Spinal cord (tissue), 10 donors: Measurements from ENCODE around the gene SH3RF2. TPM values are rescaled to one million over a fixed set of nuclear protein-coding genes. Genes with fewer than 3 reads are reported as not detected.
"Not testable (repeated sequence)": the region's sequence is repeated elsewhere in the genome, so short reads cannot be mapped to it uniquely, and the experiment has no call there.

Source experiments
- DNase-seq, 6 donors: peaks; one replicate each; pipeline versions ENCODE4 v3.0.0 to v3.0.0-alpha.2; 2013 to 2015; ENCODE audit warnings: low spot score in 6 of 6, low read depth in 4 of 6
- H3K27ac ChIP-seq: one replicate; pipeline ENCODE4 v1.5.1; 2013; ENCODE audit warnings: low read depth, low read length, control low read depth
- H3K27me3 ChIP-seq: one replicate; pipeline ENCODE4 v1.6.1; 2013; ENCODE audit warnings: low read length; ENCODE audit not compliant: control insufficient read depth, insufficient read depth
- H3K36me3 ChIP-seq: one replicate; pipeline ENCODE4 v1.6.1; 2013; ENCODE audit warnings: low read length; ENCODE audit not compliant: control insufficient read depth, insufficient read depth
- H3K4me1 ChIP-seq: one replicate; pipeline ENCODE4 v1.6.1; 2013; ENCODE audit warnings: low read length; ENCODE audit not compliant: control insufficient read depth, insufficient read depth
- H3K4me3 ChIP-seq: one replicate; pipeline ENCODE4 v1.5.1; 2013; ENCODE audit warnings: low read depth, low read length, control low read depth
- H3K9me3 ChIP-seq: one replicate; pipeline ENCODE4 v1.6.1; 2013; ENCODE audit warnings: low read length; ENCODE audit not compliant: control insufficient read depth, insufficient read depth
- WGBS: methylation state at CpG from one replicate; pipeline ENCODE4 v1.1.5; 2013; ENCODE audit warnings: missing lambda C conversion rate; ENCODE audit not compliant: insufficient coverage; 5-methylcytosine and 5-hydroxymethylcytosine counted together
- long read RNA-seq, 4 donors: transcript quantifications; one replicate each; lab custom pipeline, GENCODE V29; 2026
- polyA plus RNA-seq, 2 donors: library from polyadenylated mRNA; unstranded; fragments of 120-200 nt; gene quantifications; one replicate each; pipeline ENCODE4 v1.2.1, GENCODE V29; 2013; ENCODE audit not compliant: insufficient read length in 2 of 2
- total RNA-seq, 2 donors: library from RNA; depleted of rRNA in 1 of 2; stranded (reverse); fragments of 120-200 nt in 1 of 2; fragments of >200 nt in 1 of 2; gene quantifications; one replicate each; pipeline versions ENCODE4 v1.2.3 to v1.2.4, GENCODE V29; 2013 to 2014
- donor health status: healthy.

SH3RF2 gene
- total RNA-seq (under 1 TPM; 0.30 to 0.94 TPM), polyA plus RNA-seq (under 1 TPM; 0.25 to 0.38 TPM)
- long read RNA-seq, donor 1 = 0 reads
- long read RNA-seq, donor 2 = 0 reads
- long read RNA-seq, donor 3 = 0 reads
- long read RNA-seq, donor 4 = 0 reads

GRCh38 chr5:145936401-145937131, at the start of gene SH3RF2:
TSS of gene SH3RF2 (plus strand) at chr5:145936578. CDS start at chr5:145937929, 1,351 bp downstream.
- Histone ChIP-seq H3K4me1 (peaks cover 10% of the 10 kb centered on the region), H3K27me3 (peaks cover 7% of the 10 kb centered on the region), H3K27ac (no peak within 1 kb of the TSS), H3K4me3 (peak within 1 kb of the TSS; percentile 42), H3K9me3 (no peaks in the 10 kb centered on the region), H3K36me3 (no peaks in the 10 kb centered on the region)
- WGBS = 3% methylated on average over 25 of the region's 28 CpGs
- peak in 5 of 6 donors; percentile 24 to 83 (median 42) for DNase-seq

- Histone ChIP-seq H3K27me3 (no peaks in the 10 kb centered on the region), H3K36me3 (no peaks in the 10 kb centered on the region), H3K4me1 (no peaks in the 10 kb centered on the region), H3K4me3 (no peak overlapping the region), H3K27ac (no peak overlapping the region), H3K9me3 (peaks cover 3% of the 10 kb centered on the region)
- DNase-seq = no peak
- WGBS = 100% methylated on average over 1 of the region's 3 CpGs
These were observed 49.2 kb upstream of the SH3RF2 start for GRCh38 chr5:145887217-145887616.

GRCh38 chr5:145887976-145888574, 48.3 kb upstream of the SH3RF2 start:
- H3K27me3 ChIP-seq = no peaks in the 10 kb centered on the region
- H3K4me3 ChIP-seq = no peak overlapping the region
- peak in 5 of 6 donors; percentile 9 to 81 (median 12) for DNase-seq
- H3K4me1 ChIP-seq = no peaks in the 10 kb centered on the region
- peaks cover 3% of the 10 kb centered on the region for H3K9me3 ChIP-seq
- no peak overlapping the region for H3K27ac ChIP-seq
- no CpG with 5 or more reads among the region's 5 CpGs for WGBS
- H3K36me3 ChIP-seq = no peaks in the 10 kb centered on the region

GRCh38 chr5:145889611-145890010, 46.8 kb upstream of the SH3RF2 start:
- Histone ChIP-seq H3K36me3 (no peaks in the 10 kb centered on the region), H3K4me3 (no peak overlapping the region), H3K9me3 (peaks cover 3% of the 10 kb centered on the region), H3K27me3 (no peaks in the 10 kb centered on the region), H3K4me1 (no peaks in the 10 kb centered on the region), H3K27ac (no peak overlapping the region)
- no CpG with 5 or more reads among the region's 2 CpGs for WGBS
- DNase-seq = no peak

- not testable (repeated sequence) for H3K9me3 ChIP-seq, H3K4me1 ChIP-seq, H3K27me3 ChIP-seq, DNase-seq, H3K36me3 ChIP-seq, H3K4me3 ChIP-seq, H3K27ac ChIP-seq
- WGBS = 100% methylated on average over 3 of the region's 10 CpGs
These were observed 45.0 kb upstream of the SH3RF2 start for GRCh38 chr5:145891378-145891777.

- H3K27me3 ChIP-seq = no peaks in the 10 kb centered on the region
- peaks cover 2% of the 10 kb centered on the region for H3K9me3 ChIP-seq
- H3K36me3 ChIP-seq = no peaks in the 10 kb centered on the region
- no peak overlapping the region for H3K27ac ChIP-seq
- H3K4me3 ChIP-seq = no peak overlapping the region
- H3K4me1 ChIP-seq = no peaks in the 10 kb centered on the region
- peak in 1 of 6 donors; percentile 61 for DNase-seq
These were observed 38.2 kb upstream of the SH3RF2 start for GRCh38 chr5:145898171-145898570.

GRCh38 chr5:145902421-145902820, 34.0 kb upstream of the SH3RF2 start:
- Histone ChIP-seq H3K4me3 (no peak overlapping the region), H3K9me3 (peaks cover 2% of the 10 kb centered on the region), H3K27me3 (no peaks in the 10 kb centered on the region), H3K36me3 (no peaks in the 10 kb centered on the region), H3K4me1 (no peaks in the 10 kb centered on the region), H3K27ac (no peak overlapping the region)
- no peak for DNase-seq
- no CpG with 5 or more reads among the region's 1 CpG for WGBS

- no peaks in the 10 kb centered on the region for H3K4me1 ChIP-seq
- WGBS = 92% methylated on average over 2 of the region's 3 CpGs
- H3K27ac ChIP-seq = no peak overlapping the region
- peaks cover 2% of the 10 kb centered on the region for H3K9me3 ChIP-seq
- H3K27me3 ChIP-seq = no peaks in the 10 kb centered on the region
- no peak for DNase-seq
- no peak overlapping the region for H3K4me3 ChIP-seq
- no peaks in the 10 kb centered on the region for H3K36me3 ChIP-seq
These were observed 33.3 kb upstream of the SH3RF2 start for GRCh38 chr5:145903113-145903512.

- no peak for DNase-seq
- 63% methylated on average over 2 of the region's 3 CpGs for WGBS
- Histone ChIP-seq H3K4me1 (no peaks in the 10 kb centered on the region), H3K4me3 (no peak overlapping the region), H3K9me3 (peaks cover 2% of the 10 kb centered on the region), H3K27ac (no peak overlapping the region), H3K27me3 (no peaks in the 10 kb centered on the region), H3K36me3 (no peaks in the 10 kb centered on the region)
These were observed 32.5 kb upstream of the SH3RF2 start for GRCh38 chr5:145903867-145904266.

- H3K4me1 ChIP-seq = no peaks in the 10 kb centered on the region
- 93% methylated on average over 5 of the region's 5 CpGs for WGBS
- H3K27me3 ChIP-seq = no peaks in the 10 kb centered on the region
- DNase-seq = no peak
- H3K4me3 ChIP-seq = no peak overlapping the region
- no peaks in the 10 kb centered on the region for H3K9me3 ChIP-seq
- H3K36me3 ChIP-seq = no peaks in the 10 kb centered on the region
- H3K27ac ChIP-seq = no peak overlapping the region
These were observed 31.6 kb upstream of the SH3RF2 start for GRCh38 chr5:145904743-145905142.
